GM15510 (cell line): ENCODE data around the gene TXLNB.

Experiments used
- POLR2A ChIP-seq: IDR thresholded peaks from 3 replicates; pipeline ENCODE4 v1.6.1; 2011; ENCODE audit warnings: borderline replicate concordance; ENCODE audit not compliant: insufficient read length; ENCODE audit errors: extremely low read depth

TXLNB gene

GRCh38 chr6:139290787-139291311 is 949 bp downstream of the TXLNB start:
- TF ChIP-seq POLR2A: no peak

- no peak for TF ChIP-seq POLR2A
Measured at GRCh38 chr6:139289233-139289632, 2.6 kb downstream of the TXLNB start.

- no peak for TF ChIP-seq POLR2A
Measured at GRCh38 chr6:139288496-139289040, 3.2 kb downstream of the TXLNB start.

- no peak for TF ChIP-seq POLR2A
Measured at GRCh38 chr6:139287868-139288267, 3.9 kb downstream of the TXLNB start.

- no peak for TF ChIP-seq POLR2A
Measured at GRCh38 chr6:139285590-139285989, 6.2 kb downstream of the TXLNB start.

GRCh38 chr6:139284789-139285188 is 7.0 kb downstream of the TXLNB start:
- no peak for TF ChIP-seq POLR2A

GRCh38 chr6:139282684-139283083 is 9.1 kb downstream of the TXLNB start:
- TF ChIP-seq POLR2A: no peak

- no peak for TF ChIP-seq POLR2A
Measured at GRCh38 chr6:139278190-139278589, 13.6 kb downstream of the TXLNB start.

- TF ChIP-seq POLR2A: no peak
Measured at GRCh38 chr6:139277587-139277986, 14.2 kb downstream of the TXLNB start.

GRCh38 chr6:139277161-139277560 is 14.6 kb downstream of the TXLNB start:
- TF ChIP-seq POLR2A: no peak

GRCh38 chr6:139275279-139276055 is 16.3 kb downstream of the TXLNB start:
- TF ChIP-seq POLR2A: no peak

GRCh38 chr6:139271056-139271455 is 20.7 kb downstream of the TXLNB start:
- TF ChIP-seq POLR2A: no peak

GRCh38 chr6:139270249-139270648 is 21.5 kb downstream of the TXLNB start:
- no peak for TF ChIP-seq POLR2A

GRCh38 chr6:139265512-139266190 is 26.1 kb downstream of the TXLNB start:
- TF ChIP-seq POLR2A: no peak

- no peak for TF ChIP-seq POLR2A
Measured at GRCh38 chr6:139262519-139263300, 29.1 kb downstream of the TXLNB start.
